Activated T-cell treated with anti-CD3 and anti-CD28 coated beads for 48 hours (primary cell): Measurements from ENCODE around the gene ABCA7.
"Not testable (repeated sequence)": the region's sequence is repeated elsewhere in the genome, so short reads cannot be mapped to it uniquely, and the experiment has no call there.

ENCODE experiments used
- DNase-seq: peaks from one replicate; pipeline ENCODE4 v3.0.0-alpha.2; 2020; ENCODE audit warnings: low read depth

ABCA7 gene

DNA sequence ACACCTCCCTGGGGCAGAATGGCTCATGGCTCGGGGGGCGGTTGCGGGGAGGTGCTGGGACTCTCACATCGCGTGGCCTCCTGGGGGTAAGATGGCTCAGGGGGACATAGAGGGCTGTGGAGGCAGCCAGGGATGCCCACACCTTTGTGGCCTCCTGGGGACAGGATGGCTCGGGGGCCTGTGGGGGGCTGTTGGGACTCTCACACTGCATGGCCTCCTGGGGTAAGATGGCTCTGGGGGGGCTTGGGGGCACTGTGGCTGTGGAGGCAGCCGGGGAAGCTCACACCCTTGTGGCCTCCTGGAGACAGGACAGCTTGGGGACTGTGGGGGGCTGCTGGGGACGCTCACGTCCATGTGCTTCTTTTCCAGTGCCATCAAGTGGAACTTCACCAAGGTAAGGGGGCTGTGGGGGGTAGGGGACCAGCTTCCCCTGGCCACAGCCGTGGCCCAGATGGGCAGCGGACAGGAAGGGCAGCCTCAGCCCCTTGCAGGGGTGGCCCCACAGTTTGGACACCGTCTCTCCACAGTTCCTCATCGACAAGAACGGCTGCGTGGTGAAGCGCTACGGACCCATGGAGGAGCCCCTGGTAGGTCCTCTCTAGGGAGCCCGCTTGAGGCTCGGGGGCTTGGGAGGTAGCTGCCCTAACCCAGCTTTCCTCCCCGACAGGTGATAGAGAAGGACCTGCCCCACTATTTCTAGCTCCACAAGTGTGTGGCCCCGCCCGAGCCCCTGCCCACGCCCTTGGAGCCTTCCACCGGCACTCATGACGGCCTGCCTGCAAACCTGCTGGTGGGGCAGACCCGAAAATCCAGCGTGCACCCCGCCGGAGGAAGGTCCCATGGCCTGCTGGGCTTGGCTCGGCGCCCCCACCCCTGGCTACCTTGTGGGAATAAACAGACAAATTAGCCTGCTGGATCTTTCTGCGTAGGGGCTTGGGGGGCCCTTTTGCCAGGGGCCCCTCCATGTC, 66.2 kb downstream of the ABCA7 start:
- DNase-seq, result no peak

GRCh38 chr19:1106841-1107660, 67.1 kb downstream of the ABCA7 start:
- no peak for DNase-seq

- DNase-seq, result no peak
Observed at GRCh38 chr19:1107661-1108261, 67.9 kb downstream of the ABCA7 start.

DNA sequence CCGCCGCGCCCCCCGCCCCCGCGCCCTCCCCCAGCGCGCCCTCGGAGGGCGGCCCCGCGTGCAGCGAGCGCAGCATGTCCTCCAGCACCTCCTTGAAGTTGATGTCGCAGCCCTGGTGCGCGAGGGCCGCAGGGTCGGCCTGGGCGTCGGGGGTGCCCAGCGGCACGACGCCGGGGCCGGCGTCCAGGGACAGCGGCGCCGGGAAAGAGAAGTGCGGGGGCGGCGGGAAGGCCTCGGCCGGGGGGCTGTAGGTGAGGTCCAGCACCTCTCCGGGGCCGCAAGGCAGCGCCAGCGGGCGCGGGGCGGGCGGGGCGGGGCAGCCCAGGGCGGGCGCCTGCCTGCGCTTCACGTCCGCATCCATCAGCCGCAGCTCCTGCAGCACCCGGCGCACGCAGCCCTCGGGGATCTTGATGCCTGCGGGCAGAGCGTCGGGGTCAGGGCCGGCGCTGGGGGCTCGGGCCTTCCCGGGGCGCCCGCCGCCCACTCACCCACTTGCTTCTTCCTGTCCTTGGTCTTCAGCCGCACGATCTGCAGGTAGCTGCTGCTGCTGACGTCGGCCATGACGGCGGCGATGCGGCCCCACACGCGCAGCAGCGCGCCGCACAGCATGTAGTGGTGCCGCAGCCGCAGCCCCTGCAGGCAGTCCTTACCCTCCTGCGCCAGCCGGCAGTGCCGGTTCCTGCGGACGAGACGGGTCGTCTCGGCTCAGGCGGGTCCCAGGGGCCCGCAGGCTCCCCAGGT, 68.6 kb downstream of the ABCA7 start:
- DNase-seq, result no peak

- DNase-seq, result no peak
Observed at GRCh38 chr19:1109032-1109551, 69.2 kb downstream of the ABCA7 start.

DNA sequence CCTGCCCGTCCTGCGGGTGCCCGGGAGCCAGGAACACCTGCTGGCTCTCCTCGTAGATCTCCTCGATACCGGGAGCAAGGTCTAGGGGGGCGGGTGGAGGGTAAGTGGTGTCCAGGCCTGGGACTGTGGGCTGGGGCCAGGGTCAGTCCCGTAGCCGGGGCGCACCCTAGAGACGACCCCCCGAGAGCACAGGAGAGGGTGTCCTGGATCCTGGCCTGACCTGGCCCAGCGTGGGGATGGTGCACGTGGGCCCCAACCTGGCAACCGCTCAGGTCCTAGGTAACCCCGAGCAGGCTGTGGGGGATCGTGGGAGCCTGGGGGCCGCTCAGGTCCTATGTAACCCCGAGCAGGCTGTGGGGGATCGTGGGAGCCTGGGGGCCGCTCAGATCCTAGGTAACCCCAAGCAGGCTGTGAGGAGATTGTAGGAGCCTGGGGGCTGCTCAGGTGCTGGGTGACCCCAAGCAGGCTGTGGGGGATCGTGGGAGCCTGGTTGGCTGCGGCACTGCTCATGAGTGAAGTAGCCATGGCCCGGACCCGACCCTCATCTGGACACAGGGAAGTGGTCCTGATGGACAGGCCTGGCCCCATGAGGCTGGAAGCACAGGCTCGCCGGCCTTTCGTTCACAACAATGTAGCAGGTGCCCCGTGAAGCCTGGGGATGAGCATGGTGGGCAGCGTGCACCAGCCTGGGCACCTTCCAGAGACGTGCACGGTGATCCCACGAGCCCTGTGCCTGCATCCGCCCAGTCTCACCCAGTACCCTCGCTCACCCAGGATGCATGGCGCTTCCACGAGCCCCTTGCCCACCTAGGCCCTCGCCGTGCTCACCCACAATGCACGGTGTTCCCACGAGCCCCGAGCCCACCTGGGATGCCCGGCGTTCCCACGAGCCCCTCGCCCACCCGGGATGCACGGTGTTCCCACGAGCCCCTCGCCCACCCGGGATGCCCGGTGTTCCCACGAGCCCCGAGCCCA, 70.1 kb downstream of the ABCA7 start:
- no peak for DNase-seq

- no peak for DNase-seq
Observed at GRCh38 chr19:1110809-1111640, 71.1 kb downstream of the ABCA7 start.

- DNase-seq, result no peak
Observed at GRCh38 chr19:1111641-1112267, 71.8 kb downstream of the ABCA7 start.

- DNase-seq, result no peak
Observed at GRCh38 chr19:1112268-1113029, 72.5 kb downstream of the ABCA7 start.

DNA sequence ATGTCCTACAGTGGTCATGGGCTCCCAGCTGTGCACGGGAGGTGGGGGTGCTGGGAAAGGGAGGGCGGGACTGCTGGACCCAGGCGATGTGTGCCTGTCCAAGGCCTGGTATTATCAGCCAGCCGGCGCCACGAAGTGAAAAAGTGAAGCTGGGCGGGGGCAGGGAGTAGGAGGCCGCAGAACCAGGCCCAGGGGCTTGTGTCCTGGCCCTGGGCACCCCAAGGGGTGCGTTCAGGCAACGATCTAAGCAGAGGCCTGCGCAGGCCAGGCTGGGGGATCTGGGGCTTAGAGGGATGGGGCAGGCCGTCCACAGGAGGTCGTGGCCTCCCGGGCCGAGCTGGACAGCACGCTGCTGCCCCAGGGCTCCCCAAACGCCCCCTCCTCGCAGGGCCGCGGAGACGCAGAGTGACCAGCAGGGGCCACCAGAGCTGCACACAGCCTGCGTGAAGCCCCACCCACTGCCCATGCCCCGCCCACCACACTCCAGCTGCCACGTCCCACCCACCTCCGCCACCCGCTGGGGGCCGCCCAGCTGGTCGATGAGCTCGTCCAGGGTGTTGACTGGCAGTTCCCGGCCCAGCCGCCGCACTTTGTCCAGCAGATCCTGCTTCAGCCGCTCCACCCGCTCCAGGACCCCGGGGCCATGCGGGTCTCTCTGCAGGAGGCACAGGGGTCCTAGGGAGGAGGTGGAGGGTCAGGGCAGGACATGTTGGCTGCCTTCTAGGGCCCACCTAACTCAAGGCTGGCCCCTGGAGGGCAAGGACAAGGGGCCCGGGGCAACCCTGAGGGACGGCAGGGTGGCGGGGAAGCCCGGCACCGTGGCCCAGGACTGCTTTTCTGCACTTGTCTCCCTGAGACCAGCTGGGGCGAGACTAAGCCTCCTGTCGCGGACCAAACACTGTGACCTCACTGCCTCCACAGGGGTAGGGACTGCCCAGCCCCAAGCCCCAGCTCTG, 73.4 kb downstream of the ABCA7 start:
- peak; percentile 82 for DNase-seq

DNA sequence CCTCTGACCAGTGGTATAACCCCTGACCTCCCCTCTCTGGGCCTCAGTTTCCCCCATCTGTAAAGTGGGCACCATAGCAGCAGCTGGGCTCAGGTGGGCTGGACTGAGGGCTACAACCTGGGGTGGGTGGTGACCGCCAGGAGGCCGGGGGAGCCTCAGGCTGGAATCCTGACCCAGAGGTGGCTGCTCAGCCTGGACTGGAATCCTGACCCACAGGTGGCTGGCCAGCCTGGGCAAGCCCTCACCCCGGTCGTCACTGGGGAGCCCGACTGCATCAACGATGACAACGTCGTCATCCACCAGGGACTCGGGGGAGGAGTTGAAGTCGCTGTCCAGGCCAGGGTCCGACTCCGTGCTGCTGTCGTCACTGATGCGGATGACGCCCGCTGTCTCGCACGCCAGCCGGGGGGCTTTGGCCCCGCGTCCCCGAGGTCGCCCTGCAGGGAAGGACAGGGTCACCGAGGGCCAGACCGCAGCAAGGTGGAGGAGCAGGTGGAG, 74.1 kb downstream of the ABCA7 start:
- DNase-seq, result no peak

DNA sequence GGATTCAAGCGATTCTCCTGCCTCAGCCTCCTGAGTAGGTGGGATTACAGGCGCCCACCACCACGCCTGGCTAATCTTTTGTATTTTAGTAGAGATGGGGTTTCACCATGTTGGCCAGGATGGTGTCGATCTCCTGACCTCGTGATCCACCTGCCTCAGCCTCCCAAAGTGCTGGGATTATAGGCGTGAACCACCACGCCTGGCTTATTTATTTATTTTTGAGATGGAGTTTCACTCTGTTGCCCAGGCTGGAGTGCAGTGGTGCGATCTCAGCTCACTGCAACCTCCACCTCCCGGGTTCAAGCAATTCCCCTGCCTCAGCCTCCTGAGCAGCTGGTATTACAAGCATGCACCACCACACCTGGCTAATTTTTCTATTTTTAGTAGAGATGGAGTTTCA, 74.8 kb downstream of the ABCA7 start:
- DNase-seq, result not testable (repeated sequence)
